GM23248 (cell line): Measurements from ENCODE around the gene HCCS.

Experiments used
- EZH2 ChIP-seq: fragments of 200-600 bp; sonication (generic); IDR thresholded peaks from 2 replicates; pipeline ENCODE4 v1.6.1; 2018; ENCODE audit warnings: antibody characterized with exemption, mild to moderate bottlenecking; ENCODE audit not compliant: insufficient read depth, poor library complexity, severe bottlenecking
- EZH2phosphoT487 ChIP-seq: fragments of 200-600 bp; sonication (generic); IDR thresholded peaks from 2 replicates; pipeline ENCODE4 v1.6.1; 2018; ENCODE audit warnings: antibody characterized with exemption, moderate library complexity, mild to moderate bottlenecking, low read depth; ENCODE audit not compliant: insufficient read depth

- TF ChIP-seq EZH2 = no peak
- no peak for TF ChIP-seq EZH2phosphoT487
Observed at GRCh38 chrX:11064851-11065600, 46.1 kb upstream of the HCCS start.
